Measurements from ENCODE around the gene DARS2.

Gene DARS2

DNA sequence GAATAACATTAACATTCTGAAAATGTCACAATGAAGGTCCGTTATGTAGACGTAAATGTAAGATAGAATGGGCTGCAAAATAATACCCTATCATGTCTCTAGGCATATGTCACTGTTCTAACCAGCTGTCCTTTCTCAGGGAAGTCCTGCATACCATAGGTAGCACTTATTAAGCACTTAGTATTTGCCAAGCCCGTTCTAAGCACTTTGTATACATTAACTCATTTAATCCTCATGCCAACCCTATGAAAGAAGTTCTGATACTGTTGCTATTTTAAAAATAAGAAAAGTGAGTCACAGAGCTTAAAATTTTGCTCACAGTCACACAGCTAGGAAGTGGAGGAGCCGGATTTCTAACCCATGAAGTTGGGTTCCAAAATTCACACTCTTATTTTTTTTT lies 27.6 kb downstream of the DARS2 start:
- Histone ChIP-seq H3K9me2 (replicated peaks; ENCODE audit: control insufficient read depth, low read length) (no peaks in the 10 kb centered on the region), H3K27ac (ENCODE audit: low read depth, low read length) (no peak overlapping the region), H4K20me1 (ENCODE audit: control insufficient read depth, insufficient read depth, low read depth, low read length) (no peaks in the 10 kb centered on the region), H3K27me3 (ENCODE audit: control insufficient read depth, low read length) (no peaks in the 10 kb centered on the region), H3K9me3 (ENCODE audit: control insufficient read depth, insufficient read depth, low read length) (no peaks in the 10 kb centered on the region), H3K4me1 (ENCODE audit: control insufficient read depth, low read length) (no peaks in the 10 kb centered on the region), H3K36me3 (ENCODE audit: control insufficient read depth, low read length) (peaks cover 55% of the 10 kb centered on the region), H3K79me2 (ENCODE audit: control insufficient read depth, low read length) (no peaks in the 10 kb centered on the region), H3K4me2 (ENCODE audit: low read length) (no peak overlapping the region), H3K4me3 (ENCODE audit: low read length) (no peak overlapping the region), H3F3A (ENCODE audit: control insufficient read depth, insufficient read depth) (peaks cover 32% of the 10 kb centered on the region; the same call in 1 of the 2 replicates)
- TF ChIP-seq EZH2phosphoT487 (IDR thresholded peaks at IDR 0.05; ENCODE audit: borderline replicate concordance, low read length) (no peak), CTCF (IDR thresholded peaks at IDR 0.05; ENCODE audit: low read depth, low read length, poor library complexity, severe bottlenecking) (no peak)

DNA sequence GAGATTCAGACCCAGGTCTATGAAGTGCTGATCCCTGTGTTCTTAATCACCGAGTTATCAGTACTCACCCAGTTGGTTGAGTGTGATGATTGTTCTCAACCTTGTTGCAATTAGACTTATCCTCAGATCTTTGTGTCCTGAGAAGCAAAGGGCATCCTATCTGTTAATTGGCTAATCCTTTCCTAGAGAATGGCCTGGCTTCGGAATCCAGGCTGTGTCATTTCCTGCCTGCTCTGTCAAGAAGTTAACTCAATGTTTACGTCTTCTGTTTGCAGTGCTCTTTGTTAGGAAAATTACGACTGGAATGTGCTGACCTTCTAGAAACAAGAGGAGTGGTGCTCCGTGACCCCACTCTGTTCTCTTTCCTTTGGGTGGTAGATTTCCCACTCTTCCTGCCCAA lies 28.6 kb downstream of the DARS2 start:
- Histone ChIP-seq H3K4me3 (ENCODE audit: low read length) (no peak overlapping the region), H4K20me1 (ENCODE audit: control insufficient read depth, insufficient read depth, low read depth, low read length) (no peaks in the 10 kb centered on the region), H3K4me2 (ENCODE audit: low read length) (no peak overlapping the region), H3K4me1 (ENCODE audit: control insufficient read depth, low read length) (no peaks in the 10 kb centered on the region), H3K36me3 (ENCODE audit: control insufficient read depth, low read length) (peaks cover 65% of the 10 kb centered on the region), H3F3A (ENCODE audit: control insufficient read depth, insufficient read depth) (peaks cover 37% of the 10 kb centered on the region; the same call in 1 of the 2 replicates), H3K9me2 (replicated peaks; ENCODE audit: control insufficient read depth, low read length) (no peaks in the 10 kb centered on the region), H3K9me3 (ENCODE audit: control insufficient read depth, insufficient read depth, low read length) (no peaks in the 10 kb centered on the region), H3K27ac (ENCODE audit: low read depth, low read length) (no peak overlapping the region), H3K79me2 (ENCODE audit: control insufficient read depth, low read length) (no peaks in the 10 kb centered on the region), H3K27me3 (ENCODE audit: control insufficient read depth, low read length) (no peaks in the 10 kb centered on the region)
- TF ChIP-seq CTCF (IDR thresholded peaks at IDR 0.05; ENCODE audit: low read depth, low read length, poor library complexity, severe bottlenecking) (no peak), EZH2phosphoT487 (IDR thresholded peaks at IDR 0.05; ENCODE audit: borderline replicate concordance, low read length) (no peak)

DNA sequence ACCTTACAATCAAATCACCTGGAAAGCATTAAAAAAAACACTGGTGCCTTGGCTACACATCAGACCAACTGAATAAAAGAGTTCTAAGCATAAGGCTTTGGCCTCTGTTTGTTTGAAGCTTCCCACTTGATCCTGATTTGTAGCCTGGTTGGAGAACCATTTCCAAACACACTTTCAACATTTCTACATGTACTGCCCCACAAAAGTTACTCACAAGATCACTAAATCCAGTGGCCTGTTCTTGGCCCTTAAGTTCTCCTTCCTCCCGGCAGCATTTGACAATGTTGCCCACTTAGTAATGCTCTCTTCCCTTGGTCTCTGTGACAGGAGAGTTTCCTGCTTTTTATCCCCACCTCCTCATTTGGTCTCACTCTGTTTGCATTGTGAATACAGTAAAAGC lies 31.5 kb downstream of the DARS2 start:
- Histone ChIP-seq H3K9me3 (ENCODE audit: control insufficient read depth, insufficient read depth, low read length) (no peaks in the 10 kb centered on the region), H3F3A (ENCODE audit: control insufficient read depth, insufficient read depth) (peaks cover 59% of the 10 kb centered on the region), H3K36me3 (ENCODE audit: control insufficient read depth, low read length) (peaks cover 80% of the 10 kb centered on the region), H3K9me2 (replicated peaks; ENCODE audit: control insufficient read depth, low read length) (no peaks in the 10 kb centered on the region), H4K20me1 (ENCODE audit: control insufficient read depth, insufficient read depth, low read depth, low read length) (no peaks in the 10 kb centered on the region), H3K4me3 (ENCODE audit: low read length) (no peak overlapping the region), H3K27ac (ENCODE audit: low read depth, low read length) (no peak overlapping the region), H3K27me3 (ENCODE audit: control insufficient read depth, low read length) (no peaks in the 10 kb centered on the region), H3K4me1 (ENCODE audit: control insufficient read depth, low read length) (no peaks in the 10 kb centered on the region), H3K4me2 (ENCODE audit: low read length) (no peak overlapping the region), H3K79me2 (ENCODE audit: control insufficient read depth, low read length) (no peaks in the 10 kb centered on the region)
- no peak for TF ChIP-seq EZH2phosphoT487 (IDR thresholded peaks at IDR 0.05; ENCODE audit: borderline replicate concordance, low read length)
- TF ChIP-seq CTCF (IDR thresholded peaks at IDR 0.05; ENCODE audit: low read depth, low read length, poor library complexity, severe bottlenecking), result no peak

DNA sequence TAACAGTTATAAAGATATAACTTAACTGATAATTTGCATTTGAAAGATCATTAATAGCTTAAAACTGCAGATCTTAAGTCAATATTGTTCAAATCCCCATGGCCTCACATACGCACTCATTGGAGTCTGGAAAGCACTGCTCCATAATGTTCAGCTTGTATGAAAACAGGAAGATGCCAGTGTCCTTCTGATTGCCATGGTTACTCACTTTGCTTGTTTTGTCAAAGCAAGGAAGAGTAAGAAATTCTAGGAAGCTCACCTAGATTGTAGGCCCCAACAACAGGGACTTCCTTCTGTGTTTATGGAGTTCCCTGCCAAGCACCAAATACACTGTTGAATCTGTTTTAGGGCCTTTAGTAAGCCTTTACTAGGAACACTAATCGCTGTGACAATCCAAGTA lies 32.4 kb downstream of the DARS2 start:
- peaks cover 76% of the 10 kb centered on the region for H3K36me3 ChIP-seq (ENCODE audit: control insufficient read depth, low read length)
- no peaks in the 10 kb centered on the region for H3K9me2 ChIP-seq (replicated peaks; ENCODE audit: control insufficient read depth, low read length)
- H3K27me3 ChIP-seq (ENCODE audit: control insufficient read depth, low read length), result no peaks in the 10 kb centered on the region
- H4K20me1 ChIP-seq (ENCODE audit: control insufficient read depth, insufficient read depth, low read depth, low read length), result no peaks in the 10 kb centered on the region
- no peak for TF ChIP-seq CTCF (IDR thresholded peaks at IDR 0.05; ENCODE audit: low read depth, low read length, poor library complexity, severe bottlenecking)
- TF ChIP-seq EZH2phosphoT487 (IDR thresholded peaks at IDR 0.05; ENCODE audit: borderline replicate concordance, low read length), result no peak
- no peak overlapping the region for H3K27ac ChIP-seq (ENCODE audit: low read depth, low read length)
- H3K4me3 ChIP-seq (ENCODE audit: low read length), result no peak overlapping the region
- no peaks in the 10 kb centered on the region for H3K4me1 ChIP-seq (ENCODE audit: control insufficient read depth, low read length)
- H3K4me2 ChIP-seq (ENCODE audit: low read length), result no peak overlapping the region
- peaks cover 60% of the 10 kb centered on the region for H3F3A ChIP-seq (ENCODE audit: control insufficient read depth, insufficient read depth)
- H3K79me2 ChIP-seq (ENCODE audit: control insufficient read depth, low read length), result no peaks in the 10 kb centered on the region
- no peaks in the 10 kb centered on the region for H3K9me3 ChIP-seq (ENCODE audit: control insufficient read depth, insufficient read depth, low read length)

Data from DOHH2 (cell line).